ENCODE measurements around the gene ZFAND4.
"Not testable (repeated sequence)": the region's sequence is repeated elsewhere in the genome, so short reads cannot be mapped to it uniquely, and the experiment has no call there.

The ZFAND4 gene

GRCh38 chr10:45586028-45586824, 86.3 kb downstream of the ZFAND4 start:
- no peak for DNase-seq

- DNase-seq, result no peak
These were observed 87.4 kb downstream of the ZFAND4 start for GRCh38 chr10:45585131-45585530.

DNA sequence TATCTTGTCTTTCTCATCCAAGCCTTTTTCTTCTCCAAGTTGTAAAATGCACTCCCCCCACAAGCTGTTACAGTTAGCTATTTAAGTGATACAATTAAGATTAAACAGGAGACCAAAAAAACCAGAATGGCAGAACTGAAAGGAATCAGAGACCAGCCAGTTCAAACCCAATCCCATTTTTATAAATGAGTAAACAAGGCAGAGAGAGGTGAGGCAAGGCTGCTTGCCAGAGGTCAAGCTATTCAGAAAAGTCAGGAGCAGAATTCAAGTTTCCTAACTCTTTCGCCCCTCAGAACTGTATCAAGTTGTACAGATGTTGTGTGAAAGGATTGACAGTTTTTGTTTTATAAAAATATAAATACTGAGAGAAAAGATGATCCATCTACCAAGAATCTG, 90.2 kb downstream of the ZFAND4 start:
- DNase-seq, result no peak

GRCh38 chr10:45581582-45582385, 90.8 kb downstream of the ZFAND4 start:
- DNase-seq, result no peak

- DNase-seq, result no peak
These were observed 91.4 kb downstream of the ZFAND4 start for GRCh38 chr10:45581216-45581549.

- DNase-seq, result no peak
These were observed 92.0 kb downstream of the ZFAND4 start for GRCh38 chr10:45580371-45581215.

DNA sequence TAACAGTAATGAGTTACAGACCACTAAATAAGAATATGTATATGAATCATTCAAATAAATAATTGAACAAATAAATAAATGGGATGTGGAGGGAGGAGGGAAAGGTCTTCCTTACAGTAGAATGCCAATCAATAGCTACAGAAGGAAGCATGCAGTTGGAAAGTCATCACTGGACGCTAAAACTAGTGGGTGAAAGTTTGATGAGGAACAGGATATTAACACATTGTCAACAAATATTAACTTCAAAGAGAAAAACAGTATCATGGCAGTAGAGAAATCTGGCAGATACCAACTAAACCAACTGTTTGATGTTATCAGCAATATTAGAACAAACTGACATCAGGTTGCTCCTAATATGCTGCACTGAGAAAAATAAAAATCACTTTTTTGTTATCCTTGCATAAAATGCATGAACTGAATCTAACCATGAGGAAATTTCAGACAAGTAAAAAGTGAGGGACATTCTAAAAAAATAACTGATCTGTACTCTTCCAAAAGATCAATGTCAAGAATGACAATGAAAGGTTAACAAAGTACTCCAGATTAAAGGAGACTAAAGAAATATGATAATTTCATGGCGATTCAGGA, 94.1 kb downstream of the ZFAND4 start:
- no peak for DNase-seq

DNA sequence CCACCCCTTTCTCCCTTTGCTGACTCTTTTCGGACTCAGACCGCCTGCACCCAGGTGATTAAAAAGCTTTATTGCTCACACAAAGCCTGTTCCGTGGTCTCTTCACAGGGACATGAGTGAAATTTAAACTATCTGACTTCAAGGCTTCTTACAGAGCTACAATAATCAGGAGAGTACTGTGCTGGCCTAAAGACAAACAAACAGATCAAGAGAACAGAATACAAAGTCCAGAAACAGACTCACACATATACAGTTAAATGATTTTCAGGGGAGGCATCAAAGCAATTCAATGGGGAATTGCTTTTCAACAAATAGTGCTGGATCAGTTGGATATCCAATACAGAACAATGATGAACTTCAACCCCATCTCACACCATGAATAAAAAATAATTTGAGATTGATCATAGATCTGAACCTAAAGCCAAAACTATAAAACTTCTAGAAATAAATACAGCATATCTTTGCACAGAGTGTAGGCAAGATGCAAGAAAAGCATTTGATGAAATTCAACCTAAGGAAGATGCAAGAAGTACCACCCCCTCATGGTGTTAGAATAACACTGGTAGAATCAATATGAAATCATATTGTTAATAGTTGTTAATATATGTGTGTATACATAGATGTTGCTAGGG, 96.5 kb downstream of the ZFAND4 start:
- no peak for DNase-seq

- DNase-seq, result not testable (repeated sequence)
These were observed 97.4 kb downstream of the ZFAND4 start for GRCh38 chr10:45575032-45575761.

- DNase-seq, result no peak
These were observed 103.1 kb downstream of the ZFAND4 start for GRCh38 chr10:45569471-45569870.

DNA sequence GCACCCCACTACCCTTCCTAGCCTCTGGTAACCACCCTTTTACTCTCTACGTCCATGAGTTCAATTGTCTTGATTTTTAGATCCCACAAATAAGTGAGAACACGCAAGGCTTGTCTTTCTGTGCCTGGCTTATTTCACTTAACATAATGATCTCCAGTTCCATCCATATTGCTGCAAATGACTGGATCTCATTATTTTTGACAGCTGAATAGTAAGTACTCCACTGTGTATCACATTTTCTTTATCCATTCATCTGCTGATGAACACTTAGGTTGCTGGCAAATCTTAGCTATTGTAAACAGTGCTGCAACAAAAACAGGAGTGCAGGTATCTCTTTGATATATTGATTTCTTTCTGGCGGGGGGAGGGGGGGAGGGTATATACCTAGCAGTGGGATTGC, 106.2 kb downstream of the ZFAND4 start:
- no peak for DNase-seq

All from NCI-H82 (cell line).